ENCODE data around the gene ACOT6.

ACOT6 gene

DNA sequence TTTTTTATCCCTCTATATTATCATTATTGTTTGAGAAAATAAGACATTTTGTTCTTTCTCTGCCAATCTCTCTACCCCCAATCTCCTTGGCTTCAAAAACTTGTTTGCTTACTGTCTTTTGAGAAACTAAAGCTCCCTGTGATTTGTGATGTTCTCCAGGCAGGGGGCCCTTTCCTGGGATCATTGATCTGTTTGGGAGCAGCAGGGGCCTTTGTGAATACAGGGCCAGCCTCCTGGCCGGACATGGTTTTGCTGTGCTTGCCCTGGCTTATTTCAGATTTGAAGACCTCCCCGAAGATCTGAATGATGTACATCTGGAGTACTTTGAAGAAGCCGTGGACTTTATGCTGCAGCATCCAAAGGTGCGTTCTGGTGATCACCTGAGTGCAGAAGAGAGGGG lies 4.5 kb downstream of the ACOT6 start:
- H3K9me2 ChIP-seq (ENCODE audit: low read depth, low read length): no peaks in the 10 kb centered on the region
- H2AFZ ChIP-seq (ENCODE audit: low read length): no peak overlapping the region
- TF ChIP-seq EZH2 (IDR thresholded peaks at IDR 0.05; ENCODE audit: borderline replicate concordance, low read length): no peak
- TF ChIP-seq, protein P1, sequence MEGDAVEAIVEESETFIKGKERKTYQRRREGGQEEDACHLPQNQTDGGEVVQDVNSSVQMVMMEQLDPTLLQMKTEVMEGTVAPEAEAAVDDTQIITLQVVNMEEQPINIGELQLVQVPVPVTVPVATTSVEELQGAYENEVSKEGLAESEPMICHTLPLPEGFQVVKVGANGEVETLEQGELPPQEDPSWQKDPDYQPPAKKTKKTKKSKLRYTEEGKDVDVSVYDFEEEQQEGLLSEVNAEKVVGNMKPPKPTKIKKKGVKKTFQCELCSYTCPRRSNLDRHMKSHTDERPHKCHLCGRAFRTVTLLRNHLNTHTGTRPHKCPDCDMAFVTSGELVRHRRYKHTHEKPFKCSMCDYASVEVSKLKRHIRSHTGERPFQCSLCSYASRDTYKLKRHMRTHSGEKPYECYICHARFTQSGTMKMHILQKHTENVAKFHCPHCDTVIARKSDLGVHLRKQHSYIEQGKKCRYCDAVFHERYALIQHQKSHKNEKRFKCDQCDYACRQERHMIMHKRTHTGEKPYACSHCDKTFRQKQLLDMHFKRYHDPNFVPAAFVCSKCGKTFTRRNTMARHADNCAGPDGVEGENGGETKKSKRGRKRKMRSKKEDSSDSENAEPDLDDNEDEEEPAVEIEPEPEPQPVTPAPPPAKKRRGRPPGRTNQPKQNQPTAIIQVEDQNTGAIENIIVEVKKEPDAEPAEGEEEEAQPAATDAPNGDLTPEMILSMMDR (IDR thresholded peaks at IDR 0.05; ENCODE audit: low read length): no peak
- H3K4me1 ChIP-seq (ENCODE audit: insufficient read depth, low read length, severe bottlenecking): peaks cover 10% of the 10 kb centered on the region
- H3K79me2 ChIP-seq (ENCODE audit: insufficient read depth, low read length): no peaks in the 10 kb centered on the region
- no peak overlapping the region for H3K4me3 ChIP-seq (ENCODE audit: low read depth, low read length, poor library complexity, severe bottlenecking)
- H4K20me1 ChIP-seq (ENCODE audit: insufficient read depth, low read length): no peaks in the 10 kb centered on the region
- no peak overlapping the region for H3K9ac ChIP-seq (ENCODE audit: low read length)
- no peak overlapping the region for H3K4me2 ChIP-seq (ENCODE audit: low read length)
- H3F3A ChIP-seq (ENCODE audit: insufficient read depth, low read length): no peaks in the 10 kb centered on the region
- H3K36me3 ChIP-seq (ENCODE audit: insufficient read depth, low read length): no peaks in the 10 kb centered on the region
- 0 out of 2 replicates have a peak, but pooled peaks cover under 1% of the 10 kb centered on the region for H3K27me3 ChIP-seq (ENCODE audit: insufficient read depth, low read length)
- H3K9me3 ChIP-seq (ENCODE audit: low read length): no peaks in the 10 kb centered on the region
- H3K27ac ChIP-seq (ENCODE audit: low read depth, low read length, poor library complexity, severe bottlenecking): no peak overlapping the region

DNA sequence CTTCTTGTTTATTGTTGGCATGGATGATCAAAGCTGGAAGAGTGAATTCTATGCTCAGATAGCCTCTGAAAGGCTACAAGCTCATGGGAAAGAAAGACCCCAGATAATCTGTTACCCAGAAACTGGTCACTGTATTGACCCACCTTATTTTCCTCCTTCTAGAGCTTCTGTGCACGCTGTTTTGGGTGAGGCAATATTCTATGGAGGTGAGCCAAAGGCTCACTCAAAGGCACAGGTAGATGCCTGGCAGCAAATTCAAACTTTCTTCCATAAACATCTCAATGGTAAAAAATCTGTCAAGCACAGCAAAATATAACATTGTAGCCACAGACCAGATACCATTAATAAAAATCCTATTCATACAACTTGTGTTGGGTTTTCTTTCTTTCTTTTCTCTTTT lies 7.2 kb downstream of the ACOT6 start:
- TF ChIP-seq, protein P1 (IDR thresholded peaks at IDR 0.05; ENCODE audit: low read length): no peak
- TF ChIP-seq EZH2 (IDR thresholded peaks at IDR 0.05; ENCODE audit: borderline replicate concordance, low read length): no peak
- Histone ChIP-seq H3F3A (ENCODE audit: insufficient read depth, low read length) (no peaks in the 10 kb centered on the region), H3K79me2 (ENCODE audit: insufficient read depth, low read length) (no peaks in the 10 kb centered on the region), H3K4me3 (ENCODE audit: low read depth, low read length, poor library complexity, severe bottlenecking) (no peak overlapping the region), H3K4me2 (ENCODE audit: low read length) (no peak overlapping the region), H3K9me3 (ENCODE audit: low read length) (no peaks in the 10 kb centered on the region), H2AFZ (ENCODE audit: low read length) (no peak overlapping the region), H4K20me1 (ENCODE audit: insufficient read depth, low read length) (no peaks in the 10 kb centered on the region), H3K9me2 (ENCODE audit: low read depth, low read length) (no peaks in the 10 kb centered on the region), H3K9ac (ENCODE audit: low read length) (no peak overlapping the region), H3K4me1 (ENCODE audit: insufficient read depth, low read length, severe bottlenecking) (no peaks in the 10 kb centered on the region), H3K27ac (ENCODE audit: low read depth, low read length, poor library complexity, severe bottlenecking) (no peak overlapping the region), H3K27me3 (ENCODE audit: insufficient read depth, low read length) (no peaks in the 10 kb centered on the region), H3K36me3 (ENCODE audit: insufficient read depth, low read length) (no peaks in the 10 kb centered on the region)

GRCh38 chr14:73620268-73620667 lies 8.0 kb downstream of the ACOT6 start:
- no peak overlapping the region for H3K4me2 ChIP-seq (ENCODE audit: low read length)
- no peaks in the 10 kb centered on the region for H3F3A ChIP-seq (ENCODE audit: insufficient read depth, low read length)
- H3K9ac ChIP-seq (ENCODE audit: low read length): no peak overlapping the region
- TF ChIP-seq, protein P1 (IDR thresholded peaks at IDR 0.05; ENCODE audit: low read length): no peak
- no peak for TF ChIP-seq EZH2 (IDR thresholded peaks at IDR 0.05; ENCODE audit: borderline replicate concordance, low read length)
- H3K9me3 ChIP-seq (ENCODE audit: low read length): no peaks in the 10 kb centered on the region
- H4K20me1 ChIP-seq (ENCODE audit: insufficient read depth, low read length): no peaks in the 10 kb centered on the region
- H3K4me3 ChIP-seq (ENCODE audit: low read depth, low read length, poor library complexity, severe bottlenecking): no peak overlapping the region
- H3K27ac ChIP-seq (ENCODE audit: low read depth, low read length, poor library complexity, severe bottlenecking): no peak overlapping the region
- H2AFZ ChIP-seq (ENCODE audit: low read length): no peak overlapping the region
- H3K9me2 ChIP-seq (ENCODE audit: low read depth, low read length): no peaks in the 10 kb centered on the region
- no peaks in the 10 kb centered on the region for H3K27me3 ChIP-seq (ENCODE audit: insufficient read depth, low read length)
- H3K79me2 ChIP-seq (ENCODE audit: insufficient read depth, low read length): no peaks in the 10 kb centered on the region
- H3K4me1 ChIP-seq (ENCODE audit: insufficient read depth, low read length, severe bottlenecking): no peaks in the 10 kb centered on the region
- H3K36me3 ChIP-seq (ENCODE audit: insufficient read depth, low read length): no peaks in the 10 kb centered on the region

Data from OCI-LY1 (cell line).